HG03103 (cell line): Measurements from ENCODE around the gene GLRA1.

Experiments used
- ATAC-seq: cut with Tn5 transposase; IDR thresholded peaks from one replicate; pipeline ENCODE4 v1.9.1; 2021; ENCODE audit warnings: low read depth; ENCODE audit not compliant: unreplicated experiment

GLRA1 gene

DNA sequence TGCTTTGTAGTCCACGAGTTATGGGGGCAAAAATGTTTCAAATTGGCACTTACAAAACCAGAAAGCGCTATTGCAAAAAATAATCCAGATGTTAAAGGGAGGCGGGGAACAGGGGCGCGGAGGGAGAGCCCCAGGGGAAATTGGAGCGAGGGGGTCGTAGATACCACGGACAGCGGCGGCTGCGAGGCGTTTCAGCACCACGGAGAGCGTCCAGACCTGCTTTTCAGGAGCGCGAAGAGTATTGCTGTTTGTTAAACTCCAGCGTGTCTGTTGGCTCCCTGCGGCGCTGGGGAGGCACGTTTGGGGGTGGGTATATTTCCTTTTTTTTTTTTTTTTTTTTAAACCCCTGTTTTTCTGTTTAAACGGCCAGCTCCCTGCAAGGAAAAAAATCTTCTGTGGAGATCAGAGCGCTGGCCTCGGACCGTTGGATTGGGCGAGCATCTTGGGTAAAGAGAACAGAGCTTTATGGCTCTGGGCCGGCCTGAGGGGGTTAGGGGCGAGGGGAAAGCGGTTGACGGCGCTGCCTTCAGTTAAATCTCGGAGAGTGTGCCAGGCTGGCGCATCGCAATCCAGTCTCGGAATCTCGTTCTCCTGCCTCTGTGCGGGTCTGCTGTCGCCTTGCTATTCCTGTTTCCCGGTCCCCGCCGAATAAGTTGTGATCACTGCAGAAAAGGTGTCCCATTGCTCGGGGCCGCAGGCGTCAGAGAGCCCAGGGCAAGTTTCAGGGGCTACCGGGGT is at the start of gene GLRA1:
GLRA1 (minus strand) TSS at position 288 of the 738 bp plus-strand sequence. CDS start 302 bp downstream, outside the sequence.
- ATAC-seq: no peak

DNA sequence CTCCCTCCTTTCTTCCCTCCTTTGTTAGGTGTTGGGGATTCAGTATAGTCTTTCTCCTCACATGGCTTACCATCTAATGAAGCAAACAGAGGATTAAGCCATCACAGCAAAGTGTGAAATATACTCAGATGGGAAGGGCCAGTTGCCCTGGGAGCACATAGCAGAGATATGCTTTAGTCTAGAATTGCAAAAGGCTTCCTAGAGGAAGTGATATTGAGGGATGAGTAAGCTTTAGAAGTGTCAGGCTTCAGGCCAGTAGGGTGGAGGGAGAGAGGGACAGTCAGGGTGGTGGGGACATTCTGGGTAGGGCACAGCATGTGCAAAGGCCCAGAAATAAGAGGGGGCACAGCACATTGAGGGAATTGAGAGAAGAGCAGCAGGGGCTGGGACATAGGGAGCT is 46.2 kb upstream of the GLRA1 start:
- no peak for ATAC-seq

DNA sequence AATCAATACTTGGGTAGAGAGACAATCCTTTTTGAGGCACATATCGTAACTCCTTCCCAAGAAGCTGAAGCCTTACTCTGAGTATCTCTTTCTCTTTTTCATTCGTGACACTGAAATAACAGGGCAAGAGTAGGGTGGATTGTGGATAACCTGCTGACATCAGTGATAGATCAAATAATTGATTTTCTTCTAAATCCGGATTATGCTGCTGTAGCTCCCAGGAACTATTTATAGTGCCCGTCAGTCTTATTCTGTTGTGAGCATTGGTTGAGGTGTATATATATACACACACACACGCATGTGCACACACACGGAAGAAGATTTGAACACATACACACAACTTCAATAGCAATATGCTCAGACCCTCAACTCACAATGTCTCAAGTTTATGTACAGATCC is 43.2 kb upstream of the GLRA1 start:
- ATAC-seq: no peak

DNA sequence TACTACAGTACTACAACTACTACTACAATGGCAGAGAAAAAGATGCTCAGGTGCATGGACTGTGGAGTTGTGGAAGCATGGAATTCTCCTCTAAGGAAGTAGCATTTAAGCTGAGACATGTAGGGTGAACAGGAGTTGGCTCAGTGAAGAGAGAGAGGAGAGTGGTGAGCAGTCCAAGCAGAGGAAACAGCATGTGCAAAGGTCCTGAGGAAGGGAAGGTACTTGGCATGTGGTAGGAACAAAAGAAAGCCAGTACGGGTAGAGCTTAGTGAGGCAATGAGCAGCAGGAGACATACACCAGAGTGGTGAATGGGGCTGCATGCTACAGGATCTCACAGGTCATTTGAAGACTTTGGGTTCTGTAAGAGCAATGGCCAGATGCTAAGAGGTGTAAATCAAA is 41.4 kb upstream of the GLRA1 start:
- no peak for ATAC-seq

DNA sequence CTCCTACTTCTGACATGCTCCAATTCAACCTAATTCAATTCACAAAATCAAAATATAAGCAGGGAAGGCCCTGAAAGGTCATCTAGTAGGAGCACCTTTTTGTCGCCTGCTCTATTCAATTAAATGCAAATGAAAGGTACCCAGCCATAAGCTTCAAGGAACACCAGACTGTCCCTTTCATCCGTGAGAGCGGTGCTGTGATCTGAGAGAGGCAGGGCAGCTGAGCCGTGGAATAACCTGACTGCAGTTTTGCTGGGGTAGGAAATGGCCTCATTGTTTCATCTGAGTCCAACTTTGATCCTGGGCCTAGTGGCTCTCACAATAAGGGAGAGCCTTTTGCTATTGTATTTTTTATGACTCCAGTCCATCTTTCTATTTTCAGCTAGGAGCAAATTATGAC is 39.8 kb upstream of the GLRA1 start:
- ATAC-seq: no peak

DNA sequence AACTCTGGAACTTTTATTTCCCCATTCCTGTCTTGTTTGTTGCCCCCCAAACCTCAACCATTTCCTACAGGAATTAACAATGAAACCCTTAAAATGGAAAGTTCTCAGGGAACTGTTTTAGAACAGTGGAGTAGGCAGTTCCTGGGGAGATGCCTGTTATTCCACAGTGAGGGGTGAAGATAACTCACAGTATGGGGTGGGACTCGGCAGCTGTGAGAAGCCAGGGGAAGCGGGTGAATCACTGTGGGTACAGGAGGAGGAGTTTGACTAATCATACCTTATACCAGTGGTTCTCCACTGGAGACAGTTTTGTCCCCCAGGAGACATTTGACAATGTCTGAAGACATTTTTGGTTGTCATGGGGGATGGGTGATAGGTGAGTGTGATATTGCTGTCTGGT is 36.9 kb upstream of the GLRA1 start:
- ATAC-seq: no peak

DNA sequence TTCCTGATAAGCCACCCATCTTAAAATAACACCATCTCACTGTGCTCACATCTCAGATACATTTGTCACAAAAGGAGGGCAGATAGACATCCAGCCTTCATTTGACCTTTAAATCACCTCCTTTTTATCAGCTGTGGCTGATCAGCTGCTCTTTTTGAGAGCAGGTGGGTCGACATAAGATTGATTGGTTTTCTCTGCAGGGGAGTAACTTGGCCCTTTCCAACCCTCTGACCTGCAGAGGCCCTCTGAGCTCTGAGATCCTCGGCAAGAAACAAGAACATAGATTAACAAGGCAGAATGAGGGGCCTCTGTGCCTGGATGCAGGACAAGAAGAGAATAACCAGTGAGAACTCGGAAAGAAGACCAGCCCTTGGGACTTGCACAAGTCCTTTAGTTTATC is 33.5 kb upstream of the GLRA1 start:
- ATAC-seq: no peak

DNA sequence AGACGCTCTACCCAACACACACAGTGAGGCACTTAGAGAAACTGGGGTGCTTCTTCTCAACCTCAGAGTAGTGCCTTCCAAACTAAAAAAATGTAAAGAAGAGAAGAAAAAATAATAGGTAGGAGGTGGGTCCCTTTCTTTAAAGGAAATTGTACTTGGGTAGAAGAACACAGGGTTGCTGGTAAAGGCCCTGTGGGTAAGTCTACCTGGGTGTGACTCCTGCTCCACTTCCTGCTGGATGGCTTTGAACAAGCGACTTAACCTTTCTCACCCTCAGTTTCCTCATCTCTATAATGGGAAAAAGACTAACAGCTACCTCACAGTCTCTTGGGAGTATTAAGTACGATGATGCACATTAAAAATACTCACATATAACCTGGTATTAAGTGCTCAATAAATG is 32.1 kb upstream of the GLRA1 start:
- ATAC-seq: no peak

DNA sequence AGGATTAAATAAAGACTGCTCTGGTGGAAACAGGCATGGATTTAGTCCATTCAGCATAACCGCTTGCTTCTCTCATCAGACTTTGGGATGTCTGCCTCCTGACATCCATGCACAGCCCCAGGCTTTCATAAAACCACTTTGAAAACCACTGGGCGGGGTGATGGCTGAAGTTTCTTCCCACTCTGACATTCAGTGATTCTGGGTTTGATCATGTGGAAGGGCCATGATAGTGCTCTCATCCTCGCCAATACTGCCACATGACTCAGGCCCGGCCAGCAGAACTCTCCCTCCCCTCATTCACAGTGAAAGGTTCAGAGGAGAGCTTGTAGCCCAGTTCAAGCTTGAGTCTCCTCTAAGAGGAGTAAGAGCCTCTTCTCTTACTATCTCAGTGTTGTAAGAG is 29.6 kb upstream of the GLRA1 start:
- no peak for ATAC-seq

DNA sequence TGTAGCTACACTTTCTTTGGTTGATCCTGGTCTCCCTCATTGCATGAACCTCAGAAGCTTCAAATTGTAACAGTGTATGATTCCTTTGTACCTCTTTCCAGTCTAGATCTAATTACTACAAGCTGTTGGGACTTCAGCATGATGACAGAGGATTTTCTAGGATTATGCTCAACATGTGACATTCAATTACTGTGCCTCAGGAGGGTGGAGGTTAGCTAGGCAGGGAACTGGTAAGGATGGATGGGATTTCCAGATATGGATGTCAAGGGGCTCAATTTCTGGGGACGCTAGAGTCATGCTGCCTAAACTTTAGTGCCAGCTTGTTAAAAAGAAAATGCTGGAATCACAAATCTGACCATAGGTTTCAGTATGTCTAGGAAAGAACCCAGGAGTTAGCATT is 29.2 kb upstream of the GLRA1 start:
- ATAC-seq: no peak

DNA sequence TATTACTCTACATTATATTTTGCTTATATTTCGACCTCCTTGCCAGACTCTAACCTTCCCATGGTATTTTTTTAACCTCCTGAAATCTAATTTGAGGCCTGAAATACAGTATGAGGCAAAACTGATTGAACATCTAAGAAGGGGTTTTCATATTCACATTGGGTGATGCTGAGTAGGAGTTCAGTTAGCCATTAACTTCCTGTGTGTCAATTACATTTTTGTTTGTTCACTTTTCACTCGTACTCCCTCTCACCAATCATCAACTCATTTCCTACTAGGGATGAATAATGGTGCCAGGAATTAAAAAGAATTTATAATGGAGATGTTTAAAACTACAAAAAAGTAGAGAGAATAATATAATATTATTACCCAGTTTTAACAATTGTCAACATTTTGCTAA is 27.6 kb upstream of the GLRA1 start:
- no peak for ATAC-seq

DNA sequence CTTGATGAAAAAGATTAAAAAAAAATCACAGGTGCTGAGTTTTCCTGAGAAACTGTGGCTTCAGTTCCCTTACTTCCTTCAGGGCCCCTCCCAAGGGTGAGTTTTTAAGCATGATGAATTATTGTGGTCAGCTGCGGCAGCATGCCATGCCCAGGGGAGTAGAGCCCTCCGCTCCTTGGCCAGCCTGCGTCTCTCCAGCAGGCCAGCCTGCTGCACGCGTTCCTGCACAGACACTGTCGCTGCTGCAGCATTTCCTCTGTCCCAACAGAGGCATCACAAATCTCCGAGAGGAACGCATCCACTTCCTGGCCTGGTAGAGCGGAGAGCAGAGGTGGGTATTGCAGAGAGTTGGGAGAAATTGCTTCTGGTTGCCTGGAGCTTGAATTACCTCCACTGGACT is 26.1 kb upstream of the GLRA1 start:
- no peak for ATAC-seq

DNA sequence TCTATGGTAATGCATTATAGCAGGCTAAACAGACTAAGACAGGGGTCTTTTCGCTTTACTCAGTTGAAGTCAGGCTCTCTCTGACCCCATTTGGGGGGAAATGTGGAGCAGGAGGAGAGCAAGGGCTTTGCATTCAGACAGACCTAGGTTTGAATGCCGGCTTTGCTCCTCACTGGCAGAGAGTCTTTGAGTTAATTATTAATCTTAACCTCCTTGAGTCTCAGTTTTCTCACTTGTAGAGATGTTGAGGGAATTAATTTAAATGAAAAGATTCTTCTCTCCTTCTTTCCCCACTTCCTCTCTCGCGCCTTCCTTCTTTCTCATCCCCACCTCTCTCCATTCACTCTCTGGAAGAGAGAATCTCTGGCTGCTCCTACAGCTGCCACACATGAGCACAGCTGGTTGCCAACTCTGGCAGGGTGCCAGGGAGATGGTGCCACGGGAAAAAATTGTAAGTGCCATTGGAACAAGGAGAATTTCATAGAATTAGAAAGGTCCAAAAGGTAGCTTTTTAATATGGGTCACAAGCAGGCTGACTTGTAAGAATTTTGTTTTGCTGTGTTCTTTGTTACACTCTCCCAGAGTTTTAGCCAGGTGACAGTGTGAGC is 25.2 kb upstream of the GLRA1 start:
- no peak for ATAC-seq

DNA sequence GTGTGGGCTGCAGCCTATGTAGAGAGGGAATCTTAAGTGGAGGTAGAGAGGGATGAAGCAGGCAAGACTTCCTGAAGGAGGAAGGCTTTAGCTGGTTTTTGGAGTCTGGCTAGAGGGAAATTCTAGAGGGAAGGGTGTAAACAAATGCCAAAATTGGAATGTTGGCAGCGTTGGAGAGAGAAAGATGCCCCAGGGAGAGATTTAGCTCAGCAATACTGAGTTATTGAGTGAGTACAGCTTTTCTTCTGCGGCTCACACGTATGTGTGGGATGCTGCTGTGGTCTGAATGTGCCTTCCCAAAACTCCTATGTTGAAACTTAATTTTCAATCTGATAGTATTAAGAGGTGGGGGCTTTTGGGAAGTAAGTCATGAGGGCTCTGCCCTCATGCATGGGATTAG is 24.5 kb upstream of the GLRA1 start:
- no peak for ATAC-seq

DNA sequence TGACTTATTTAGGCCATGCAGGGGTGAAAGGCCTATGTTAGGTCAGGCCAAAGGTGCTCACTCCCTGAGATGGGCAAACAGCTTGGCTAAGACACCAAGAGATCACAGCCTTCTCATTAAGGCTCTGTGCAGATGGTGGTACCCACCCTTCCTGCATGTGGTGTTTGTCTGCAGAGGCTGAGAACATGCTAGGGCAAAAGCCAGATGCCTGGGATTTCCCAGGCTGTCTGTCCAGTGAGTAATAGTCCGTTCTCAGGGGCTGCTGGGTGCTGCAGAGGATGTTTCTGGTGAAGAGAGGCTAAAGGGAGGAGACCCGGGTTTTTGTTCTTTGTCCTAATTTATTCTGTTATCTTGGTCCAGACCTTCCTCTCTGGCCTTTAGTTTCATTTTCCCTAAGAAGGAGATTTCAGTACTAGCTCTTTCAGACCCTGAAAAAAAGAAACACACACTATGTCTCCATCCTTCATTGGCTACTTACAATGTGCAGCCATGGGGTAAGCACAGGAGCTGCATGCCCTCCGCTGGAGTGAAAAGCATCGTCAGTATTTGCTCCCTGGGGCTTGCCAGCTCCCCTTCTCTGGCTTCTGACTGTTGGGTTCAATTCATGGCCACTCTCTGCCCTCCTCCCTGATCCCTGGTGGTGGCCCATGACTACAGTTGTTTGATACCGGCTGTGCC is 23.4 kb upstream of the GLRA1 start:
- ATAC-seq: no peak

DNA sequence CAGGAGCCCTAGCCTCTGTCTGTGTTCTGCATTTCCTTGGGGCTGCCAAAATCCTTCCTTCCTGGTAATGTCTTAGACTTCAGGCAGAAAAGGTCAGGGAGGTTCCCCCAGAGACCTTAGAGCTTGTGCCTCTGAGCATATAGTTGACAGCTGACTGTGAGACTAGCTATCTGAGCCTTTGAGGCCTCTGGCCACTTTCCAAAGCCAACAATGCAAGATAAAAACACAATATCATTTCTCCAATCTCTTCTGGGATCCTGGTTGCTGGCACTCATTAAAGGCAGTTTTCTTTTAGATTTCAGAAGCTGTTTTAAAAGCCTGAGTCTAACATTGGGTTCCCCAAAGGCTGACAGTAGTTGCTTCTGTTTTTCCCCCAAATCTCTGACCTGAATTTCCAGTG is 13.2 kb upstream of the GLRA1 start:
- no peak for ATAC-seq

DNA sequence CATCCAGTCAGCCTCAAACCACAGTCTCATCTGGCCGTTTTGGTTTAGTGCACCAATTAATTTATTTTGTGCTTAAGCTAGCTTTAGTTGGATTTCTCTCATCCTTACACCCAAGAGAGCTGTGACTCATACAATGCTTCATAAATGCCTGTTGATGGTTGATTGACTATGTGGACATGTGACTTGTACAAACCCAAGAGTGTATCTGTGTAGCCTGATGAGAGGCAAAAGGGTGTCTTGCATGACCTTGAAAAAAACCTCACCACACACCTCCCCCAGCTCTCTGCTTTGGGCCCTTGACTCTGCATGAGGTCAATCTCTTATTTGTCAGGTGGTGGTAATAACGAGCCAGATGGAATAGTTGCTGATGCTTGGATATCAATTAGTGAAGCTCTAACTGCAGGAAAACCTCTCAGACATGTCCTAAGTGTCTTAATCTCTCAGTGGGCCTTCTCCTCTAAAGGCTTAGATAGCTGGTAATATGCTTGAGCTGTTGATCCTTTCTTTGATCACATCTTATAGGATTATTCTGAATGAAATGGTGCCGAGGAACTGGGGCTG is 10.6 kb upstream of the GLRA1 start:
- no peak for ATAC-seq

DNA sequence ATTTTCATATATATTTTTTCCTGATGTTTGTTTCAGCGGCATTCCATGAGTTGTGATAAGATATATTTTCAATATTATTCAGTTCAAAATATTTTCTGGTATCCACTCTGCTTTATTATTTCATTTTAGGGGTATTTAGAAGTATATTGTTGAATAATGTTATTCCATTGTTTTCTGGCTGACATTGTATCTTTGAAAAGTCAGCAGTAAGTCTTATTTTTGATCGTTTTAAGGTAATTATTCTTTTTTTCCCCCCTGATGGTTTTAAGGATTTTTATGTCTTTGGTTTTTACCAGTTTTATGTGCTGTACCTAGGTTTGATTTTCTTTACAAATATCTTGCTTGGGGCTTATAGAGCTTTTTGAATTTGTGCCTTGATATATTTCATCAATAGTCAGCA is 6.6 kb upstream of the GLRA1 start:
- no peak for ATAC-seq

DNA sequence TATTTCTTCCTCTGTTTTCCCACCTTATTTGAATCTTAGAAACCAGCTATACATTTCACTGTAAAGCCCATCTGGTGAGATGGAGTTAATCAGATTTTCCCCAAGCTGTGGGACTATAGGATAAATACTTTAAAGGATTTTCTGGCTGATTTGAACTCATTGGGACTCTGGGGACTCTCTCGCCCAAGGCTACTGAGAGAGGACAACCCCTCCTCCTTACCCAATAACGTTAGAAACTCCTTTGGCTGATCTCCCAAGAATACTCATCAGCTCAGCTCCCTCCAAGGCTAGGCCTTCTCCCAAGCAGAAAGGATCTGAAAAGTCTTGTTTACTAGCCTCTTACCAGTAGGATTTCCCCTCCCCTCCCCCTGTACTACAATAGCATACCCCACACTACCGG is 1.5 kb upstream of the GLRA1 start:
- no peak for ATAC-seq

DNA sequence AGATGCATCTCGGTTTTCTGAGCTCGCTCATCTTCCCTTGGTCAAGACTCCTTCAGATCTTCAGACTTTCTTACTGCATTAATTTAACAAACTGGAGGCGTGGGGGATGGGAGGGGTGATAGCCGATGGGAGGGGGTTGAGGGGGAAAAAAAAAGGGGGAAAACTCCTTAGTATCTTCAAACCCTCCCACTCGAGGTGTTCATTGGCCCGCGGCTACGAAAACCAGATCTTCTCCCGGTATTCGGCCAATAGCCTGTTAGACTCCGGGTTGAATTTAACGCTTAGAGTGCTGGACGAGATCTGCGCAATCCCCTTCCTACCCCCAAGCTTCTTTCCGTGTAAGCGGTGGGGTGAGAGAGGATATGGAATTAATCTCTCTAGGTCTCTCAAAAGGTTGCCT is 689 bp upstream of the GLRA1 start:
- ATAC-seq: no peak

DNA sequence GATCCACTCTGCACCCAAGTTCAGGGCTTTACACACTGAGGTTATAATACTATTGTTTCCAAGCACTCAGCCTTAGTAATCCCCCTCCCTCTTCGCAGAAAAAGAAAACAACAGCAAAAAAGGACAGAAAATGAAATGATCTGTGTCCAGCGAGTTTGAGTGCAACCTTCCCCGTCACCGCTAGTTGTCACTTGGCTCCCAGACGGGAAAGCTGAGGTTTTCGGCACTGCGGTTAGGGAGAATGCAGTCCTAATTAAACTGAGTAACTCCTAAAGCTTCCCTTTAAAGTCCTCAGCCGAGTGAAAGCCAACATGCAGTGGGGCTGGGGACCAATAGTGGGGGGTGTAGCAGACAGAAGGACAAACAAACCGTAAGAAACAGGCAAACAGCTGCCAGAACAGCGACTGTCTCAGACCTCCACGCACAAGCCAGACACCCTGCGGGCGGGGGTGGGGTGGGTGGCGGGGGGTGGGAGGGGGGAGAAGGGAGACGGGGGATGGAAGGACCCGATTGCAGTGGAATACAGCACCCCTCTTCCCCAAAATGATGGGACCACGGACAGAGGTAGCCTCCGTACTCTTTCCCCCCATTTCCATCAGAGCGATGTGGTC is 680 bp downstream of the GLRA1 start:
- no peak for ATAC-seq
